HG03460 (cell line): ENCODE results near the gene TSGA10IP.
"Not testable (repeated sequence)": the region's sequence is repeated elsewhere in the genome, so short reads cannot be mapped to it uniquely, and the experiment has no call there.

Experiments
- ATAC-seq: cut with Tn5 transposase; IDR thresholded peaks from one replicate; pipeline ENCODE4 v1.9.1; 2021; ENCODE audit not compliant: unreplicated experiment

The TSGA10IP gene

GRCh38 chr11:65945941-65946558 lies 770 bp downstream of the TSGA10IP start:
- no peak for ATAC-seq

DNA sequence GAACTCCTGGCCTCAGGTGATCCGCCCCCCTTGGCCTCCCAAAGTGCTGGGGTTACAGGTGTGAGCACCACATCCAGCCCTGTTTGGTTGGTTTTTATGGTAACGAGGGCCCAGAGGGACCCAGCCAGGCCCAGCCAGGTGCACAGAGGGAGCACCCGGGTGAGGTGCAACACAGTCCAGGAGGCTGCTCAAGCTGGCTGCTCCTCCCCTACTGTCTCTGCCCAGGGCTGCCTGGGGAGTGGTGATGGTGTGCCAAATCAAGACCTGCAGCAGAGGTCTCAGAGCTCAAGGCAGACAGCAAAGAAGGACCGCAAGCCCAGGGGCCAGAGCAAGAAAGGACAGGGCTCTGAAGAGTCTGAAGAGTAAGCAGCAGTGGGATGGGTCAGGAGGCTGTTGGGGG lies 1.4 kb downstream of the TSGA10IP start:
- ATAC-seq, result no peak

DNA sequence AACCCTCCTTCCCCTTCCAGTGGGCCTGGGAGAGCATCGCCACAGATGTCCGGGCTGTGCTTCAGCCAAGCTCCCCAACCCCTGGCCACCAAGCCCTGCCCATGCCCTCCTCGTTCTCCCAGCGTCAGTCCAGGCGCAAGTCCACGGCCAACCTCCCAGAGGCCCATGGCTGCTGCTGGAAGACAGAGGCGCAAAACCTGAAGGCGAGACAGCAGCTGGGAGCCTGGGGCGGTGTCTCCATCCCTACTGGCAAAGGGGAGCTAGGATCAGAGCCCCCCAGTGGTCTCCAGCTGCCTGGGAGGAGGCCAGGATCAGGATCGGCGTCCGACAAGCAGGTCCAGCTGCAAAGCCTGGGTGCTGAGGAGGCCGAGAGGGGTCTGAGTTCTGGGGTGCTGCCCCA lies 1.9 kb downstream of the TSGA10IP start:
- no peak for ATAC-seq

- ATAC-seq, result no peak
Measured at GRCh38 chr11:65947603-65948125, 2.4 kb downstream of the TSGA10IP start.

DNA sequence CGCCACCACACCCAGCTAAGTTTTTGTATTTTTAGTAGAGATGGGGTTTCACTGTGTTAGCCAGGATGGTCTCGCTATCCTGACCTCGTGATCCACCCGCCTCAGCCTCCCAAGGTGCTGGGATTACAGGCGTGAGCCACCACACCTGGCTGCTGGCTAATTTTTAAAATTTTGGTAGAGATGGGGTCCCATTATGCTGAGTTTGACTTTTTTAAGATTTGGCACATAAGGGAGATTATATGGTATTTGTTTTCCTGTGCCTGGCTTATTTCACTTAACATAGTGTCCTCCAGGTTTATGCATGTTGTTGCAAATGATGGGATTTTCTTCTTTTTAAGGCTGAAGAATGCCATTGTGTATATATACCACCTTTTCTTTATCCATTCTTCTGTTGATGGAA lies 5.4 kb downstream of the TSGA10IP start:
- not testable (repeated sequence) for ATAC-seq

GRCh38 chr11:65951641-65952040 lies 6.4 kb downstream of the TSGA10IP start:
- ATAC-seq, result not testable (repeated sequence)

DNA sequence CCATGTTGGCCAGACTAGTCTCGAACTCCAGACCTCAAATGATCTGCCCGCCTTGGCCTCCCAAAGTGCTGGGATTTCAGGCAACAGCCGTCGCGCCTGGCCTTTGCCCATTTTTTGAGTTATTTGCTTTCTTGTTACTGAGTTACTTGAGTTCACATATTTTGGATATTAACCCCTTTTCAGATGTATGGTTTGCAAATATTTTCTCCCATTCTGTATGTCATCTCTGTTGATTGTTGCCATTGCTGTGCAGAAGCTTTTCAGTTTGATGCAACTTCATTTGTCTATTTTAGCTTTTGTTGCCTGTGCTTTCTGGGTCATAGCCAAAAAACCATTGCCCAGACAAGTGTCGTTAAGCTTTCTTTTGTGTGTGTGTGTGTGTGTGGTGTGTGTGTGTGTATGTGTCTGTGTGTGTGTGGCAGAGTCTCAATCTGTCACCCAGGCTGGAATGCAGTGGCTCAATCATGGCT lies 6.8 kb downstream of the TSGA10IP start:
- no peak for ATAC-seq

- ATAC-seq, result no peak
Measured at GRCh38 chr11:65953471-65953870, 8.2 kb downstream of the TSGA10IP start.

GRCh38 chr11:65954771-65955170 lies 9.5 kb downstream of the TSGA10IP start:
- ATAC-seq, result no peak

DNA sequence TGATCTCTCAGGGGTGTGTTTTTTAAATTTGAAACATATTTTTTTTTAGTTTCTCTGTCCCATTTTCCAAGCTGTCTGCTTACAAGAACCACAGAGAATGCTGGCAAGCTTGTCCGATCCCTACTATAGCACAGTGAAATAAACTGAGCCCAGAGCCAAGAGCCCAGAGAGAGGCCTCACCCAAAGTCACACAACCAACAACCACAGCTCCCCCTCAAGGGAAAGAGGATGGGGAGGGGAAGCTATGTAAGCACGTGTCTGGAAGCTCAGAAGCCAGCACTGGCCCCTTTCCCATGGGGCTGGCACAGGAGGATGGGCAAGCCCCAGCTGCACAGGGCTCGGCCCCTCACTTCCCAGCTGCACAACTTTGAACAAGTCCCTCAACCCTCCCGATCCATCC lies 13.0 kb downstream of the TSGA10IP start:
- no peak for ATAC-seq

- no peak for ATAC-seq
Measured at GRCh38 chr11:65958774-65959420, 13.6 kb downstream of the TSGA10IP start.

DNA sequence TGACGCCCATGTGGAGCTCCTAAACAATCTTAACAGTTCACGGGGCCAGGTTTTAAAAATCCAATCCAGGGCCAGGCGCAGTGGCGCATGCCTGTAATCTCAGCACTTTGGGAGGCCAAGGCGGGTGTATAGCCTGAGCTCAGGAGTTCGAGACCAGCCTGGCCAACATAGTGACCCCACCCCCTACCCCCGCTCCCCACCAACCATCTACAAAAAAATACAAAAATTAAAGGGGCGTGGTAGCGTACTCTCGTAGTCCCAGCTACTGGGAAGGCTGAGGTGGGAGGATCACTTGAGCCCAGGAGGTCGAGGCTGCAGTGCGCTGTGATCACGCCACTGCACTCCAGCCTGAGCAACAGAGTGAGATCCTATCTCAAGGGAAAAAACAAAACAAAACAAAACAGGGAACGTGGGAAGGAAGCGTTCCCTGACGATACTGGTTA lies 15.6 kb downstream of the TSGA10IP start:
- ATAC-seq, result no peak

GRCh38 chr11:65961267-65962140 lies 16.2 kb downstream of the TSGA10IP start, which contains the start of gene SART1:
SART1 (plus strand) TSS chr11:65961734; CDS start chr11:65961781, 47 bp downstream.
- ATAC-seq, result peak; percentile 76

GRCh38 chr11:65962141-65962564 lies 16.9 kb downstream of the TSGA10IP start:
- ATAC-seq, result no peak

GRCh38 chr11:65964906-65965305 lies 19.6 kb downstream of the TSGA10IP start:
- ATAC-seq, result no peak

GRCh38 chr11:65965986-65966762 lies 20.9 kb downstream of the TSGA10IP start:
- ATAC-seq, result no peak

DNA sequence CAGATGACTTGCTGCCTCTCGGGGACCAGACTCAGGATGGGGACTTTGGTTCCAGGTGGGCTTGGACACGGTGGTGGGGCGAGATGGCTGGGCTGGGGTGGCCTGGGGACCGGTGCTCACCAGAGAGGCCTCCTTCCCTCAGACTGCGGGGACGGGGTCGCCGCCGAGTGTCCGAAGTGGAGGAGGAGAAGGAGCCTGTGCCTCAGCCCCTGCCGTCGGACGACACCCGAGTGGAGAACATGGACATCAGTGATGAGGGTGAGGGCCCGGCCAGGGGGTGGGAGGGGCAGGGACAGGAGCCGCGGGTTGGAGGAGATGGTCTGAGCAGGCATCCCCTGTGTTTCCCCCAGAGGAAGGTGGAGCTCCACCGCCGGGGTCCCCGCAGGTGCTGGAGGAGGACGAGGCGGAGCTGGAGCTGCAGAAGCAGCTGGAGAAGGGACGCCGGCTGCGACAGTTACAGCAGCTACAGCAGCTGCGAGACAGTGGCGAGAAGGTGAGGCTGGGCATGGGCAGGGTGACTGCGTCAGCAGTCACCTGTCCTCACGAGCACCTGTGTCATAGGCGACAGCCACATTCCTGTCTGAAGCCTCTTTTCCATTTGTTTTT lies 22.2 kb downstream of the TSGA10IP start:
- no peak for ATAC-seq

- ATAC-seq, result no peak
Measured at GRCh38 chr11:65968600-65969482, 23.6 kb downstream of the TSGA10IP start.

DNA sequence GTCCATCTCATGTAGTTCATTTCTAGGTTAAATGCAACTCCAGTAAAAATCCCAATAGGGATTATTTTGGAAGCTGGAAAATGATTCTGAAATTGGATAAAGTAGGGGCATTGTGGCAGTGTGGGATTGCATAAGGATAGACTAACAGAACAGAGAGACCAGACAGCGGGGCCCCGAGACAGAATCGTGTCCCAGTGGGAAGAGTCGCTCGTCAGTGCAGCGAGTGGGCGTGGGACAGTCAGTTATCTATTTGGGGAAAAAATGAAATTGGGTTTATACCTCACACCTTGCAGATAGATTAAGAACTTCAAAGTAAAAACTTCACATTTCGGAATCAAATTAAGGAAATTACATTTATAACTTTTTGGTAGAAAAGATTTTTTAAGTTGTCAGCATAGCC lies 26.8 kb downstream of the TSGA10IP start:
- ATAC-seq, result no peak
